Psoas muscle (tissue), 8 donors: Measurements from ENCODE around the gene TECTA. TPM values are rescaled to one million over a fixed set of nuclear protein-coding genes. Genes with fewer than 3 reads are reported as not detected.

ENCODE experiments used
- ATAC-seq, 4 donors: fragments of 200-7000 bp; cut with Tn5 transposase; one replicate each; pipeline ENCODE4 v1.9.1; 2020; ENCODE audit warnings: moderate library complexity in 3 of 4, mild to moderate bottlenecking in 2 of 4
- DNase-seq, 2 donors: peaks; one replicate each; pipeline ENCODE4 v3.0.0-alpha.2; 2020
- H3K27ac ChIP-seq: fragments of 200-600 bp; one replicate; pipeline ENCODE4 v1.8.0; 2022
- H3K27me3 ChIP-seq, 3 donors: fragments of 200-600 bp in 1 of 3; one replicate each; pipeline versions ENCODE4 v1.6.1 to v1.8.0; 2013 to 2022; ENCODE audit warnings: low read length in 2 of 3, mild to moderate bottlenecking in 2 of 3, moderate library complexity in 1 of 3; ENCODE audit not compliant: insufficient read depth in 3 of 3
- H3K36me3 ChIP-seq, 2 donors: fragments of 200-600 bp in 1 of 2; one replicate each; pipeline versions ENCODE4 v1.6.1 to v1.8.0; 2013 to 2022; ENCODE audit warnings: low read depth in 1 of 2, mild to moderate bottlenecking in 1 of 2, moderate library complexity in 1 of 2; ENCODE audit not compliant: insufficient read depth in 1 of 2
- H3K4me1 ChIP-seq: fragments of 200-600 bp; one replicate; pipeline ENCODE4 v1.8.0; 2022
- H3K4me3 ChIP-seq: fragments of 200-600 bp; one replicate; pipeline ENCODE4 v1.8.0; 2022; ENCODE audit warnings: mild to moderate bottlenecking
- H3K9me3 ChIP-seq: fragments of 200-600 bp; one replicate; pipeline ENCODE4 v1.8.0; 2022
- WGBS, 3 donors: extraction: QIAGEN DNeasy Blood & Tissue Kit; methylation state at CpG; one replicate each; pipeline versions ENCODE4 v1.1.6 to v1.1.7; 2013; 5-methylcytosine and 5-hydroxymethylcytosine counted together
- intact Hi-C, 2 donors: fragments of 100-400 bp; cut with DNase I; formaldehyde crosslinking; loops; one replicate each; pipeline versions ENCODE4 v1.11.0 to v1.14.2; 2022
- polyA plus RNA-seq, 3 donors: library from polyadenylated mRNA; stranded (reverse); fragments of 200-250 nt; gene quantifications; one replicate each; pipeline ENCODE4 v1.2.3, GENCODE V29; 2013
- total RNA-seq, 4 donors: library from RNA; stranded (reverse); fragmentation: NEBNext Ultra II Directional in 2 of 4; extraction: Animal tissue kit (Norgen Biotek cat#: 25700) in 2 of 4; gene quantifications; one replicate each; pipeline versions ENCODE4 v1.2.1 to v1.2.4, GENCODE V29; 2021 to 2023
- TF ChIP-seq, protein P1 (sequence below): fragments of 200-600 bp; IDR thresholded peaks from one replicate; pipeline ENCODE4 v1.8.0; 2022; ENCODE audit warnings: antibody characterized with exemption
- donor health status: healthy with polysubstance abuse.
- donor health status: DM: no; HTN: no; CAD: no; lungs with moderate emphysema.
- donor health status: Bipolar disorder and iron deficiency.
- donor health status: healthy.
- donor health status: DM: yes; HTN: yes; CAD: no.
- donor health status: DM: no; HTN: no; CAD: no.
- donor health status: DM: no; HTN: no; CAD: no.
- donor health status: DM: yes; HTN: yes; CAD: no.

Gene TECTA
- total and polyA plus RNA-seq, 7 donors, result 0.10 to 2.6 (median 0.30) TPM

- Histone ChIP-seq H3K36me3 (no peaks in the 10 kb centered on the region), H3K27me3 (no peaks in the 10 kb centered on the region), H3K4me1 (no peaks in the 10 kb centered on the region), H3K9me3 (no peaks in the 10 kb centered on the region), H3K4me3 (no peak overlapping the region), H3K27ac (no peak overlapping the region)
- intact Hi-C loops, result no loop called here
- ATAC-seq (no peak), DNase-seq (no peak)
- 80 to 84% (median 81%) methylated on average over 4 of the region's 4 CpGs for WGBS, 3 donors
- TF ChIP-seq, protein P1, sequence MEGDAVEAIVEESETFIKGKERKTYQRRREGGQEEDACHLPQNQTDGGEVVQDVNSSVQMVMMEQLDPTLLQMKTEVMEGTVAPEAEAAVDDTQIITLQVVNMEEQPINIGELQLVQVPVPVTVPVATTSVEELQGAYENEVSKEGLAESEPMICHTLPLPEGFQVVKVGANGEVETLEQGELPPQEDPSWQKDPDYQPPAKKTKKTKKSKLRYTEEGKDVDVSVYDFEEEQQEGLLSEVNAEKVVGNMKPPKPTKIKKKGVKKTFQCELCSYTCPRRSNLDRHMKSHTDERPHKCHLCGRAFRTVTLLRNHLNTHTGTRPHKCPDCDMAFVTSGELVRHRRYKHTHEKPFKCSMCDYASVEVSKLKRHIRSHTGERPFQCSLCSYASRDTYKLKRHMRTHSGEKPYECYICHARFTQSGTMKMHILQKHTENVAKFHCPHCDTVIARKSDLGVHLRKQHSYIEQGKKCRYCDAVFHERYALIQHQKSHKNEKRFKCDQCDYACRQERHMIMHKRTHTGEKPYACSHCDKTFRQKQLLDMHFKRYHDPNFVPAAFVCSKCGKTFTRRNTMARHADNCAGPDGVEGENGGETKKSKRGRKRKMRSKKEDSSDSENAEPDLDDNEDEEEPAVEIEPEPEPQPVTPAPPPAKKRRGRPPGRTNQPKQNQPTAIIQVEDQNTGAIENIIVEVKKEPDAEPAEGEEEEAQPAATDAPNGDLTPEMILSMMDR, result no peak
These were observed 1.2 kb upstream of the TECTA start for GRCh38 chr11:121099885-121100284.

DNA sequence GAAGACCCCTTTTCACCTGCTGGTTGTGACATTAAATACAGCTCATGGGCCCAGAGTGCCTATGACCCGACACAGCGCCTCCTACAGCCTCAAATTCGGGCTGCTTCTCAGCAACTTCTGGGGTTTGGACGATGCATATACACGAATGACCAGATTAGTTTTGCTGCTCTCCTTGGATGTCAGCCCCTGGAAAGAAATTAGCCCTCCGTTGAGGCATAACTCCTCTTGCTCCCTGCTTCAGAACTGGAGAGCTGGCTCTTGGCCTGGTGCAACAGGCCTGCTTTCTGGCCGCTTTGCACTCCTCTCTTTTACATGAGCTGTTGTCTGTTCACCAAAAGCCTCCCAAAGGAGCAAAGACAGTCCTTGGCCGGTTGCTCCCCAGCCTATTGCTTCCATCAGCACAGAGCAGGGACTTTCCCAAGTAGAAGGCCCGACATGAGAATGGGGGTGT is 3.3 kb downstream of the TECTA start:
- Histone ChIP-seq H3K9me3 (no peaks in the 10 kb centered on the region), H3K36me3 (no peaks in the 10 kb centered on the region), H3K27me3 (no peaks in the 10 kb centered on the region), H3K4me1 (no peaks in the 10 kb centered on the region), H3K4me3 (no peak overlapping the region), H3K27ac (no peak overlapping the region)
- 47 to 68% (median 47%) methylated on average over 9 of the region's 9 CpGs for WGBS, 3 donors
- DNase-seq (peak; percentile 26 to 67), ATAC-seq (peak in 1 of 4 donors; percentile 54)
- TF ChIP-seq, protein P1, result no peak
- intact Hi-C loops, result no loop called here

GRCh38 chr11:121105063-121105480 is 4.0 kb downstream of the TECTA start:
- Histone ChIP-seq H3K4me3 (no peak overlapping the region), H3K27me3 (no peaks in the 10 kb centered on the region), H3K36me3 (no peaks in the 10 kb centered on the region), H3K4me1 (no peaks in the 10 kb centered on the region), H3K27ac (no peak overlapping the region), H3K9me3 (no peaks in the 10 kb centered on the region)
- TF ChIP-seq, protein P1, result no peak
- WGBS, 3 donors, result 36 to 49% (median 39%) methylated on average over 4 of the region's 4 CpGs
- intact Hi-C loops, result no loop called here
- peak; percentile 42 to 56 for DNase-seq
- peak; percentile 19 to 79 (median 40) for ATAC-seq

- DNase-seq (no peak), ATAC-seq (peak in 3 of 4 donors; percentile 32 to 49 (median 43))
- H3K4me3 ChIP-seq, result no peak overlapping the region
- H3K27ac ChIP-seq, result no peak overlapping the region
- no peaks in the 10 kb centered on the region for H3K36me3 ChIP-seq
- TF ChIP-seq, protein P1, result no peak
- H3K9me3 ChIP-seq, result no peaks in the 10 kb centered on the region
- H3K27me3 ChIP-seq, result no peaks in the 10 kb centered on the region
- 37 to 46% (median 39%) methylated on average over 6 of the region's 6 CpGs for WGBS, 3 donors
- intact Hi-C loops, result no loop called here
- H3K4me1 ChIP-seq, result no peaks in the 10 kb centered on the region
These were observed 4.6 kb downstream of the TECTA start for GRCh38 chr11:121105481-121106195.

- Histone ChIP-seq H3K9me3 (no peaks in the 10 kb centered on the region), H3K36me3 (no peaks in the 10 kb centered on the region), H3K4me1 (no peaks in the 10 kb centered on the region), H3K4me3 (no peak overlapping the region), H3K27me3 (no peaks in the 10 kb centered on the region), H3K27ac (no peak overlapping the region)
- TF ChIP-seq, protein P1, result no peak
- ATAC-seq, result no peak
- no peak for DNase-seq
- intact Hi-C loops, result no loop called here
- 70 to 81% (median 80%) methylated on average over 5 of the region's 5 CpGs for WGBS, 3 donors
These were observed 5.8 kb downstream of the TECTA start for GRCh38 chr11:121106812-121107211.
